IMR-90 (cell line): ENCODE results near the gene ANXA3. TPM values are rescaled to one million over a fixed set of nuclear protein-coding genes. Genes with fewer than 3 reads are reported as not detected.

ENCODE experiments used
- ATAC-seq: fragments of 200-7000 bp; cut with Tn5 transposase; 2 replicates; pipeline ENCODE4 v1.9.1; 2020; ENCODE audit warnings: low read depth, mild to moderate bottlenecking, moderate library complexity
- BruUV-seq: library from RNA; stranded (reverse); fragments of 400-500 nt; replicated peaks from 2 replicates; lab custom pipeline; 2021; lab: Mats Ljungman, UMichigan
- CTCF ChIA-PET: fragments of 300-600 bp; formaldehyde crosslinking; extraction: SDS; loops from one replicate; lab custom pipeline; 2021; ENCODE audit warnings: antibody characterized with exemption; lab: Yijun Ruan, JAX
- POLR2A ChIA-PET: fragments of 300-600 bp; sonication (Branson Sonifier 250); formaldehyde crosslinking; loops from one replicate; lab custom pipeline; 2022; ENCODE audit warnings: antibody characterized with exemption; ENCODE audit not compliant: unreplicated experiment; lab: Charles Lee
- DNase-seq: peaks from one replicate; pipeline ENCODE4 v3.0.0; 2013
- H2AFZ ChIP-seq: replicated peaks from 2 replicates; pipeline ENCODE3; 2013; ENCODE audit warnings: low read length, mild to moderate bottlenecking; ENCODE audit not compliant: poor library complexity
- H2AK5ac ChIP-seq: 2 replicates; pipeline ENCODE4 v1.6.1; 2013; ENCODE audit warnings: low read depth, low read length, inconsistent platforms
- H2AK9ac ChIP-seq: replicated peaks from 2 replicates; pipeline ENCODE3; 2013; ENCODE audit warnings: mild to moderate bottlenecking, low read depth, low read length, moderate library complexity; ENCODE audit not compliant: poor library complexity
- H2BK120ac ChIP-seq: 2 replicates; pipeline ENCODE4 v1.6.1; 2013; ENCODE audit warnings: low read depth, low read length, inconsistent platforms
- H2BK15ac ChIP-seq: 3 replicates; pipeline ENCODE4 v1.6.1; 2013; ENCODE audit warnings: low read depth, low read length, inconsistent platforms
- H2BK20ac ChIP-seq: 2 replicates; pipeline ENCODE4 v1.6.1; 2013; ENCODE audit warnings: low read depth, mild to moderate bottlenecking, inconsistent platforms, low read length, moderate library complexity
- H2BK5ac ChIP-seq: 2 replicates; pipeline ENCODE4 v1.6.1; 2013; ENCODE audit warnings: mild to moderate bottlenecking, low read depth, low read length, inconsistent platforms; ENCODE audit not compliant: poor library complexity, severe bottlenecking
- H3K14ac ChIP-seq: replicated peaks from 2 replicates; pipeline ENCODE4 v1.6.1; 2013; ENCODE audit warnings: low read depth, low read length, inconsistent platforms
- H3K18ac ChIP-seq: 2 replicates; pipeline ENCODE4 v1.6.1; 2013; ENCODE audit warnings: low read depth, low read length, control low read depth
- H3K23ac ChIP-seq: 2 replicates; pipeline ENCODE4 v1.6.1; 2013; ENCODE audit warnings: low read depth, low read length, inconsistent platforms
- H3K27ac ChIP-seq: 2 replicates; pipeline ENCODE4 v1.5.1; 2013; ENCODE audit warnings: mild to moderate bottlenecking, control low read depth, low read length; ENCODE audit not compliant: insufficient read depth
- H3K27me3 ChIP-seq: 2 replicates; pipeline ENCODE4 v1.6.1; 2013; ENCODE audit warnings: low read length; ENCODE audit not compliant: control insufficient read depth, insufficient read depth
- H3K36me3 ChIP-seq: 2 replicates; pipeline ENCODE4 v1.6.1; 2013; ENCODE audit warnings: low read length, mixed read lengths; ENCODE audit not compliant: control insufficient read depth, insufficient read depth
- H3K4ac ChIP-seq: 2 replicates; pipeline ENCODE4 v1.6.1; 2013; ENCODE audit warnings: low read depth, low read length, inconsistent platforms
- H3K4me1 ChIP-seq: 2 replicates; pipeline ENCODE4 v1.6.1; 2013; ENCODE audit warnings: low read length, mixed read lengths; ENCODE audit not compliant: control insufficient read depth, insufficient read depth
- H3K4me2 ChIP-seq: 2 replicates; pipeline ENCODE4 v1.6.1; 2013; ENCODE audit warnings: low read depth, mild to moderate bottlenecking, control low read depth, low read length, moderate library complexity
- H3K4me3 ChIP-seq: 2 replicates; pipeline ENCODE4 v1.5.1; 2013; ENCODE audit warnings: low read depth, mild to moderate bottlenecking, control low read depth, low read length, moderate library complexity; ENCODE audit not compliant: insufficient read depth
- H3K56ac ChIP-seq: 2 replicates; pipeline ENCODE4 v1.6.1; 2013; ENCODE audit warnings: low read length, inconsistent platforms; ENCODE audit not compliant: insufficient read depth; ENCODE audit errors: extremely low read depth
- H3K79me1 ChIP-seq, 2 experiments: 2 replicates each; pipeline ENCODE4 v1.6.1; 2013; ENCODE audit warnings: low read length in 2 of 2, inconsistent platforms in 1 of 2, low read depth in 1 of 2
- H3K9ac ChIP-seq: 2 replicates; pipeline ENCODE4 v1.6.1; 2013; ENCODE audit warnings: low read depth, low read length, control low read depth
- H3K9me1 ChIP-seq: 2 replicates; pipeline ENCODE4 v1.6.1; 2013; ENCODE audit warnings: low read length, inconsistent platforms; ENCODE audit not compliant: insufficient read depth
- H3K9me3 ChIP-seq: 2 replicates; pipeline ENCODE4 v1.6.1; 2013; ENCODE audit warnings: low read length; ENCODE audit not compliant: control insufficient read depth, insufficient read depth
- H4K20me1 ChIP-seq: 2 replicates; pipeline ENCODE4 v1.6.1; 2013; ENCODE audit warnings: low read length, inconsistent platforms; ENCODE audit not compliant: insufficient read depth
- H4K5ac ChIP-seq: 2 replicates; pipeline ENCODE4 v1.6.1; 2013; ENCODE audit warnings: mild to moderate bottlenecking, low read depth, low read length, control low read depth
- H4K8ac ChIP-seq, 2 experiments: 2 replicates each; pipeline ENCODE4 v1.6.1; 2013; ENCODE audit warnings: low read depth in 2 of 2, low read length in 2 of 2, control low read depth in 1 of 2, inconsistent platforms in 1 of 2
- H4K91ac ChIP-seq: 2 replicates; pipeline ENCODE4 v1.6.1; 2013; ENCODE audit warnings: low read depth, low read length, inconsistent platforms; ENCODE audit not compliant: insufficient read depth
- BHLHE40 ChIP-seq: fragments of 150-350 bp; IDR thresholded peaks from 2 replicates; pipeline ENCODE4 v1.6.1; 2016; ENCODE audit warnings: mild to moderate bottlenecking, low read depth, low read length
- CEBPB ChIP-seq: IDR thresholded peaks from 2 replicates; pipeline ENCODE4 v1.6.1; 2012; ENCODE audit warnings: low read depth, low read length, improper control_type of control experiment
- CHD1 ChIP-seq: IDR thresholded peaks from 2 replicates; pipeline ENCODE4 v1.6.1; 2012; ENCODE audit warnings: low read depth, low read length, improper control_type of control experiment
- CTCF ChIP-seq: conservative IDR thresholded peaks from 2 replicates; pipeline ENCODE4 v1.5.1; 2012; ENCODE audit warnings: mild to moderate bottlenecking, low read depth, low read length, improper control_type of control experiment
- ELK1 ChIP-seq: fragments of 150-350 bp; IDR thresholded peaks from 2 replicates; pipeline ENCODE4 v1.6.1; 2016; ENCODE audit warnings: low read depth, mild to moderate bottlenecking, low read length, moderate library complexity, borderline replicate concordance
- FOS ChIP-seq: fragments of 150-350 bp; IDR thresholded peaks from 2 replicates; pipeline ENCODE4 v1.6.1; 2016; ENCODE audit warnings: low read depth, low read length
- MAFK ChIP-seq: IDR thresholded peaks from 2 replicates; pipeline ENCODE4 v1.6.1; 2012; ENCODE audit warnings: low read depth, low read length, improper control_type of control experiment
- MAZ ChIP-seq: IDR thresholded peaks from 2 replicates; pipeline ENCODE4 v1.6.1; 2012; ENCODE audit warnings: low read depth, mild to moderate bottlenecking, low read length, improper control_type of control experiment, moderate library complexity, borderline replicate concordance
- MXI1 ChIP-seq: IDR thresholded peaks from 2 replicates; pipeline ENCODE4 v1.6.1; 2012; ENCODE audit warnings: low read depth, mild to moderate bottlenecking, low read length, moderate library complexity, borderline replicate concordance
- NFE2L2 ChIP-seq: fragments of 150-350 bp; IDR thresholded peaks from 2 replicates; pipeline ENCODE4 v1.6.1; 2016; ENCODE audit warnings: low read depth, mild to moderate bottlenecking, low read length
- POLR2A ChIP-seq: IDR thresholded peaks from 2 replicates; pipeline ENCODE4 v1.6.1; 2012; ENCODE audit warnings: mild to moderate bottlenecking, low read depth, low read length
- RAD21 ChIP-seq: IDR thresholded peaks from 2 replicates; pipeline ENCODE4 v1.6.1; 2012; ENCODE audit warnings: low read length, improper control_type of control experiment
- RCOR1 ChIP-seq: IDR thresholded peaks from 2 replicates; pipeline ENCODE4 v1.6.1; 2012; ENCODE audit warnings: mild to moderate bottlenecking, low read length, improper control_type of control experiment; ENCODE audit not compliant: insufficient replicate concordance
- RFX5 ChIP-seq: IDR thresholded peaks from 2 replicates; pipeline ENCODE4 v1.8.0; 2012; ENCODE audit warnings: low read depth, mild to moderate bottlenecking, low read length, moderate library complexity
- SMC3 ChIP-seq: fragments of 150-350 bp; IDR thresholded peaks from 2 replicates; pipeline ENCODE4 v1.6.1; 2016; ENCODE audit warnings: low read depth, mild to moderate bottlenecking, antibody characterized with exemption, low read length, moderate library complexity
- WGBS, 2 experiments: methylation state at CpG; one replicate each; pipeline versions ENCODE4 v1.1.5 to v1.1.7; 2013; ENCODE audit warnings: missing lambda C conversion rate in 2 of 2; ENCODE audit not compliant: insufficient read length in 1 of 2; ENCODE audit errors: extremely low coverage in 2 of 2; 5-methylcytosine and 5-hydroxymethylcytosine counted together
- dilution Hi-C: fragments of 300-500 bp; cut with HindIII; formaldehyde crosslinking; loops from one replicate; pipeline ENCODE4 v1.14.3; 2018; ENCODE audit warnings: low sequenced_read_pairs; ENCODE audit not compliant: unreplicated experiment
- in situ Hi-C: fragments of 300-500 bp; cut with MboI; formaldehyde crosslinking; loops from 3 replicates; pipeline ENCODE4 v1.14.3; 2019; ENCODE audit warnings: low sequenced_read_pairs, inconsistent platforms, mixed read lengths
- intact Hi-C: fragments of 100-400 bp; cut with micrococcal nuclease; formaldehyde crosslinking; loops from 2 replicates; pipeline ENCODE4 v1.10.0; 2022
- polyA plus RNA-seq, 3 experiments: library from polyadenylated mRNA; depleted of rRNA; stranded (reverse); fragments of >200 nt; gene quantifications; 2 replicates each; pipeline ENCODE4 v1.2.3, GENCODE V29; 2012; ENCODE audit warnings: low replicate concordance in 1 of 3
- total RNA-seq: library from RNA; depleted of rRNA; stranded (reverse); fragments of >200 nt; gene quantifications from 2 replicates; pipeline ENCODE4 v1.2.3, GENCODE V29; 2012
- TF ChIP-seq, protein P1 (sequence below): fragments of 150-350 bp; IDR thresholded peaks from 2 replicates; pipeline ENCODE4 v1.6.1; 2017; ENCODE audit warnings: mild to moderate bottlenecking, antibody characterized with exemption, low read length, low read depth

Gene ANXA3
- total and polyA plus RNA-seq, 2 of the 4 experiments (the other 2 are of a cell fraction), result 4.2 to 5.0 TPM

DNA sequence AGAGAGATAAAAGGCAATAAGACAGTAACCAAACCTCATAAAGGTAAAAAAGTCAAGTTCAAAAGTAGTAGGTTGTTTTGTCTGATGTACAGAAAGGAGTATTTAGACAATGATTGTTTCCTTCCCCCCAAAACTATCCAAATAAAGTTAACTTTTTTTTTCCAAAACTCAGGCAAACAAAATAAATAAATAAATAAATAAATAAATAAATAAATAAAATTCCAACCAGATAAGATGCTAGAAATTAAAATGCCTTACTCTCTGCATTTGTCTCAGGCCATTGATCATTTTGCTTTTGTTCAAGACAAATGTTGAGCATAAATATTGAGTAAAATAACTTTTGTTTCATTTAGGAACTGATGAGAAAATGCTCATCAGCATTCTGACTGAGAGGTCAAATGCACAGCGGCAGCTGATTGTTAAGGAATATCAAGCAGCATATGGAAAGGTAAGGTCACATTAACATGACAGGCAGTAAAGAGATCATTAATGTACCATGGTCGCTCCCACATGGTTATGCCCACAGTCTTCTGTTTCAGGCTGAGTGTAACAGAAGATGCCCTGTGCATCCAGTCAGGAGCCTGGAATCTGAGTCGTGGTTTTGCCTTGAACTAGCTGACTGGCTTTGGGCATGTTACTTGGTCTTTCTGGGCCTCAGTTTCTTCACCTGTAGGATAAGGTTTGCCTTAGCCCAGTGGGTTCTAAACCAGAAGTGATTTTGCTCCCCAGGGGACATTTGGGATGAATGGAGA is 27.3 kb downstream of the ANXA3 start:
- 0 out of 2 replicates have a peak overlapping the region, but pooled peaks have one; percentile 28 for H3K14ac ChIP-seq
- intact Hi-C loops (no loop called here), in situ Hi-C loops (no loop called here), dilution Hi-C loops (no loop called here)
- no CpG with 5 or more reads among the region's 3 CpGs for WGBS, 2 experiments
- DNase-seq (no peak), ATAC-seq (no peak)
- no peak overlapping the region for H3K4me2 ChIP-seq
- H3K79me1 ChIP-seq, result no peaks in the 10 kb centered on the region
- H3K4ac ChIP-seq, result no peak overlapping the region
- no peak overlapping the region for H2BK120ac ChIP-seq
- no peaks in the 10 kb centered on the region for H3K27me3 ChIP-seq
- no peak overlapping the region for H3K9ac ChIP-seq
- H3K18ac ChIP-seq, result no peak overlapping the region
- H3K36me3 ChIP-seq, result no peaks in the 10 kb centered on the region
- no peaks in the 10 kb centered on the region; the same call in 1 of the 2 replicates for H3K4me1 ChIP-seq
- no peak overlapping the region for H2BK20ac ChIP-seq
- H3K23ac ChIP-seq, result no peak overlapping the region
- H2AK5ac ChIP-seq, result no peak overlapping the region
- no peak overlapping the region for H3K4me3 ChIP-seq
- BruUV-seq, result no TSS peak
- H2AFZ ChIP-seq, result no peak overlapping the region
- H2BK15ac ChIP-seq, result no peak overlapping the region
- no peak overlapping the region for H2BK5ac ChIP-seq
- H4K5ac ChIP-seq, result no peak overlapping the region
- POLR2A ChIA-PET, result no interaction called here
- no peak overlapping the region for H3K27ac ChIP-seq
- H3K56ac ChIP-seq, result no peak overlapping the region
- no peaks in the 10 kb centered on the region for H4K20me1 ChIP-seq
- TF ChIP-seq ELK1 (no peak), CHD1 (no peak), CEBPB (no peak), MAZ (no peak), RAD21 (no peak), MXI1 (no peak), SMC3 (no peak), MAFK (no peak), RFX5 (no peak), RCOR1 (no peak), CTCF (no peak), POLR2A (no peak), FOS (no peak), NFE2L2 (no peak), BHLHE40 (no peak)
- TF ChIP-seq, protein P1, sequence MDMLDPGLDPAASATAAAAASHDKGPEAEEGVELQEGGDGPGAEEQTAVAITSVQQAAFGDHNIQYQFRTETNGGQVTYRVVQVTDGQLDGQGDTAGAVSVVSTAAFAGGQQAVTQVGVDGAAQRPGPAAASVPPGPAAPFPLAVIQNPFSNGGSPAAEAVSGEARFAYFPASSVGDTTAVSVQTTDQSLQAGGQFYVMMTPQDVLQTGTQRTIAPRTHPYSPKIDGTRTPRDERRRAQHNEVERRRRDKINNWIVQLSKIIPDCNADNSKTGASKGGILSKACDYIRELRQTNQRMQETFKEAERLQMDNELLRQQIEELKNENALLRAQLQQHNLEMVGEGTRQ, result no peak
- H3K9me1 ChIP-seq, result no peaks in the 10 kb centered on the region
- H4K8ac ChIP-seq, result no peak overlapping the region
- CTCF ChIA-PET, result no interaction called here
- no peaks in the 10 kb centered on the region for H3K9me3 ChIP-seq
- H4K91ac ChIP-seq, result no peak overlapping the region
- no peak overlapping the region for H2AK9ac ChIP-seq
